OCI-LY7 (cell line): Measurements from ENCODE around the gene RAP2B. TPM values are rescaled to one million over a fixed set of nuclear protein-coding genes. Genes with fewer than 3 reads are reported as not detected.

Experiments used
- BruUV-seq: library from RNA; stranded (reverse); fragments of 400-500 nt; replicated peaks from 2 replicates; lab custom pipeline; 2021; lab: Mats Ljungman, UMichigan
- CTCF ChIA-PET: fragments of 300-600 bp; sonication (Branson Sonifier 250); formaldehyde crosslinking; loops from one replicate; lab custom pipeline; 2022; ENCODE audit warnings: antibody characterized with exemption; ENCODE audit not compliant: unreplicated experiment; lab: Charles Lee
- POLR2A ChIA-PET: fragments of 300-600 bp; sonication (Branson Sonifier 250); formaldehyde crosslinking; loops from one replicate; lab custom pipeline; 2022; ENCODE audit warnings: antibody characterized with exemption; lab: Charles Lee
- DNase-seq: peaks from one replicate; pipeline ENCODE4 v3.0.0-alpha.2; 2015; ENCODE audit warnings: low spot score
- H2AFZ ChIP-seq: fragments of 200-600 bp; sonication (generic), shearing (Covaris generic); 2 replicates; pipeline ENCODE4 v1.6.1; 2014; ENCODE audit warnings: mild to moderate bottlenecking, antibody characterized with exemption, low read length, moderate library complexity
- H3K27ac ChIP-seq: fragments of 200-600 bp; sonication (generic); 2 replicates; pipeline ENCODE4 v1.5.1; 2014; ENCODE audit warnings: mixed run types, low read depth, mild to moderate bottlenecking, moderate library complexity, low read length, inconsistent platforms; ENCODE audit not compliant: poor library complexity, severe bottlenecking
- H3K36me3 ChIP-seq: fragments of 200-600 bp; sonication (generic); 2 replicates; pipeline ENCODE4 v1.6.1; 2014; ENCODE audit warnings: mild to moderate bottlenecking, antibody characterized with exemption, low read length, moderate library complexity, mixed read lengths; ENCODE audit not compliant: insufficient read depth
- H3K4me1 ChIP-seq: fragments of 200-600 bp; sonication (generic); 2 replicates; pipeline ENCODE4 v1.5.1; 2014; ENCODE audit warnings: mild to moderate bottlenecking, low read length; ENCODE audit not compliant: insufficient read depth, poor library complexity, severe bottlenecking
- H3K4me2 ChIP-seq: fragments of 200-600 bp; sonication (generic); 2 replicates; pipeline ENCODE4 v1.6.1; 2014; ENCODE audit warnings: mild to moderate bottlenecking, low read length
- H3K4me3 ChIP-seq: fragments of 200-600 bp; sonication (generic); 2 replicates; pipeline ENCODE4 v1.5.1; 2014; ENCODE audit warnings: mild to moderate bottlenecking, low read depth, low read length; ENCODE audit not compliant: poor library complexity, severe bottlenecking
- H3K79me2 ChIP-seq: fragments of 200-600 bp; sonication (generic); 2 replicates; pipeline ENCODE4 v1.6.1; 2016; ENCODE audit warnings: low read depth, mild to moderate bottlenecking, low read length, moderate library complexity, mixed read lengths; ENCODE audit not compliant: insufficient read depth
- H3K9me2 ChIP-seq: fragments of 200-600 bp; sonication (generic); 2 replicates; pipeline ENCODE4 v1.6.1; 2016; ENCODE audit warnings: mild to moderate bottlenecking, low read length, mixed read lengths; ENCODE audit not compliant: insufficient read depth
- H3K9me3 ChIP-seq: fragments of 200-600 bp; sonication (generic); 2 replicates; pipeline ENCODE4 v1.6.1; 2014; ENCODE audit warnings: mild to moderate bottlenecking, mixed run types, low read length, mixed read lengths
- H4K20me1 ChIP-seq: fragments of 200-600 bp; sonication (generic); 2 replicates; pipeline ENCODE4 v1.6.1; 2014; ENCODE audit warnings: mild to moderate bottlenecking, antibody characterized with exemption, low read length, moderate library complexity, mixed read lengths; ENCODE audit not compliant: insufficient read depth
- EZH2phosphoT487 ChIP-seq: fragments of 200-600 bp; sonication (generic); IDR thresholded peaks from 2 replicates; pipeline ENCODE4 v1.6.1; 2018; ENCODE audit warnings: low read depth, borderline replicate concordance, mild to moderate bottlenecking, mixed run types, antibody characterized with exemption, low read length, moderate library complexity, mixed read lengths
- intact Hi-C: fragments of 100-400 bp; cut with micrococcal nuclease; formaldehyde crosslinking; loops from one replicate; pipeline ENCODE4 v1.10.0; 2022; ENCODE audit not compliant: unreplicated experiment
- total RNA-seq, 2 experiments: library from RNA; depleted of rRNA in 1 of 2; stranded (reverse); fragments of >200 nt in 1 of 2; shearing (Covaris generic) in 1 of 2; gene quantifications; 2 replicates each; pipeline ENCODE4 v1.2.3, GENCODE V29; 2014 to 2022
- TF ChIP-seq, protein P1 (sequence below): fragments of 200-600 bp; sonication (generic); conservative IDR thresholded peaks from 2 replicates; pipeline ENCODE4 v1.5.1; 2014; ENCODE audit warnings: mild to moderate bottlenecking, antibody characterized with exemption, low read length, moderate library complexity, mixed read lengths

The RAP2B gene
- total RNA-seq, 2 experiments from 2014 or later, result 11.3 to 15.1 TPM

GRCh38 chr3:153163393-153163724, 1.3 kb downstream of the RAP2B start:
- CTCF ChIA-PET, result interaction anchor here (1.3 kb wide), 1 partner anchor 9 kb away, joined by 3 read pairs; no protein-coding TSS in a partner anchor
- POLR2A ChIA-PET, result interaction anchor here (0.7 to 3.6 kb wide), 7 partner anchors 8 to 681 kb away, joined by 3 to 33 read pairs (median 6); no protein-coding TSS in a partner anchor
- peak; percentile 32 for DNase-seq

DNA sequence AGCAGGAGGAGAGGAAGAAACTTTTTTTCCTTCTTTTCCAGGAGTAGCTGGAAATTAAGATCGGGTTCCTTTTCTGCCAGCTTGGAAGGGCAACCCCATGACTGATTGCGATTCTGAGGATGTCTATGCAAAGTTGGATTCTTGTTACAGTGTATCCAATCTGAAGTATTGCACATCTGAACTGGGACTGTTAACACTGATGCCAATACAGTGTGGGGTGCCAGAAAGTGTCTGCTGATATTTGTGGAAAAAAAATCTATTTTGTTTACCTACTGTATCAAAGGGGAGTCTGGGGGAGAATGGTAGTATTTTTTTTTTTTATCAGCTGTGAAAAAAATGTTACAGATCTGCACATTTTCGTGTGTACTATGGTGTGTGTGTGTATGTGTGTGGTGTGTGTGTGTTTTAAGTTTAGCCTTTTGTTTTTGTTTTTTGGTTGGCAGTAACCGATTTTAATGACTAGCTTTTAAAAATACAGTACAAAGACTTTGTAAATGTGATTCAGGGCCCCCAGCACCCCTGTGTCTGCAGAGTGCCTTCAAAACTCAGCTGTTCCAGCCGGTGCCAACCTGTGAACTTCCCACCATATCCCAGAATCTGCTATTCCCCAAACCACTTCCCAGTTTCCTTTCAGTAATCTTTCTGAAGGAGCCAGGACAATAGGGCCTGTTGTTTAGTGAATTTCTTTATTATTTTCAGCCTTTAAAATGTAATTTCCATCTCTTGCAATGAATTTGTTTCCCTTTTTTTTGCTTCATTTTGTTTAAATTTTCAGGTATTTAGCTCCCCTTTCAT, 1.9 kb downstream of the RAP2B start:
- Histone ChIP-seq H2AFZ (no peak overlapping the region), H3K9me3 (no peaks in the 10 kb centered on the region), H3K4me1 (peaks cover 34% of the 10 kb centered on the region), H3K79me2 (peaks cover 52% of the 10 kb centered on the region), H3K27ac (no peak overlapping the region), H4K20me1 (peaks cover 37% of the 10 kb centered on the region), H3K4me2 (peak overlapping the region; percentile 81), H3K36me3 (peaks cover 22% of the 10 kb centered on the region), H3K9me2 (no peaks in the 10 kb centered on the region), H3K4me3 (peak overlapping the region; percentile 87)
- intact Hi-C loops, result loop anchor here (1.0 to 5.0 kb wide), 2 partner anchors 121 to 1158 kb away; partner anchors contain the start of gene DHX36
- ChIA-PET CTCF (interaction anchor here (1.3 kb wide), 1 partner anchor 9 kb away, joined by 3 read pairs; no protein-coding TSS in a partner anchor), POLR2A (interaction anchor here (0.7 to 1.4 kb wide), 10 partner anchors 14 to 1531 kb away, joined by 3 to 6 read pairs (median 3); no protein-coding TSS in a partner anchor)
- TF ChIP-seq, protein P1, sequence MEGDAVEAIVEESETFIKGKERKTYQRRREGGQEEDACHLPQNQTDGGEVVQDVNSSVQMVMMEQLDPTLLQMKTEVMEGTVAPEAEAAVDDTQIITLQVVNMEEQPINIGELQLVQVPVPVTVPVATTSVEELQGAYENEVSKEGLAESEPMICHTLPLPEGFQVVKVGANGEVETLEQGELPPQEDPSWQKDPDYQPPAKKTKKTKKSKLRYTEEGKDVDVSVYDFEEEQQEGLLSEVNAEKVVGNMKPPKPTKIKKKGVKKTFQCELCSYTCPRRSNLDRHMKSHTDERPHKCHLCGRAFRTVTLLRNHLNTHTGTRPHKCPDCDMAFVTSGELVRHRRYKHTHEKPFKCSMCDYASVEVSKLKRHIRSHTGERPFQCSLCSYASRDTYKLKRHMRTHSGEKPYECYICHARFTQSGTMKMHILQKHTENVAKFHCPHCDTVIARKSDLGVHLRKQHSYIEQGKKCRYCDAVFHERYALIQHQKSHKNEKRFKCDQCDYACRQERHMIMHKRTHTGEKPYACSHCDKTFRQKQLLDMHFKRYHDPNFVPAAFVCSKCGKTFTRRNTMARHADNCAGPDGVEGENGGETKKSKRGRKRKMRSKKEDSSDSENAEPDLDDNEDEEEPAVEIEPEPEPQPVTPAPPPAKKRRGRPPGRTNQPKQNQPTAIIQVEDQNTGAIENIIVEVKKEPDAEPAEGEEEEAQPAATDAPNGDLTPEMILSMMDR, result no peak
- TF ChIP-seq EZH2phosphoT487, result no peak
- DNase-seq, result peak; percentile 35
- BruUV-seq, result TSS peak; percentile 65

More at GRCh38 chr3:153163393-153163724, 1.3 kb downstream of the RAP2B start:
- no peak overlapping the region for H2AFZ ChIP-seq
- intact Hi-C loops, result loop anchor here (5.0 kb wide), 1 partner anchor 1159 kb away; the partner anchor contains the start of gene DHX36
- H3K9me2 ChIP-seq, result no peaks in the 10 kb centered on the region
- no TSS peak for BruUV-seq
- no peaks in the 10 kb centered on the region for H3K9me3 ChIP-seq
- peaks cover 34% of the 10 kb centered on the region for H3K4me1 ChIP-seq
- peak overlapping the region; percentile 81 for H3K4me2 ChIP-seq
- H3K4me3 ChIP-seq, result peak overlapping the region; percentile 87
- H3K36me3 ChIP-seq, result peaks cover 17% of the 10 kb centered on the region; the same call in 1 of the 2 replicates
- H3K79me2 ChIP-seq, result peaks cover 52% of the 10 kb centered on the region
- no peak overlapping the region for H3K27ac ChIP-seq
- H4K20me1 ChIP-seq, result peaks cover 37% of the 10 kb centered on the region
- TF ChIP-seq, protein P1, result no peak
- no peak for TF ChIP-seq EZH2phosphoT487
